MCF 10A (cell line): ENCODE measurements around the gene BANF2. TPM values are rescaled to one million over a fixed set of nuclear protein-coding genes. Genes with fewer than 3 reads are reported as not detected.

Experiments used
- BruUV-seq: library from RNA; stranded (reverse); fragments of 400-500 nt; replicated peaks from 2 replicates; lab custom pipeline; 2021; lab: Mats Ljungman, UMichigan
- CTCF ChIA-PET: fragments of 300-600 bp; sonication (Branson Sonifier 250); formaldehyde crosslinking; extraction: SDS; loops from one replicate; lab custom pipeline; 2021; ENCODE audit warnings: antibody characterized with exemption, inconsistent platforms; lab: Yijun Ruan, JAX
- POLR2A ChIA-PET: fragments of 300-600, 350-650 bp; sonication (Branson Sonifier 250); formaldehyde crosslinking; extraction: SDS; loops from one replicate; lab custom pipeline; 2020; ENCODE audit warnings: antibody characterized with exemption, inconsistent platforms; lab: Yijun Ruan, JAX
- DNase-seq: peaks from one replicate; pipeline ENCODE4 v3.0.0-alpha.2; 2018; ENCODE audit not compliant: unreplicated experiment
- H3K27ac Mint-ChIP-seq: one replicate; pipeline ENCODE4 v1.8.0; 2022; ENCODE audit warnings: mild to moderate bottlenecking, low read depth, mixed read lengths; ENCODE audit not compliant: unreplicated experiment
- H3K27me3 Mint-ChIP-seq: one replicate; pipeline ENCODE4 v1.8.0; 2022; ENCODE audit warnings: mixed read lengths; ENCODE audit not compliant: insufficient read depth, unreplicated experiment
- H3K36me3 Mint-ChIP-seq: one replicate; pipeline ENCODE4 v1.8.0; 2022; ENCODE audit warnings: mild to moderate bottlenecking, moderate library complexity, mixed read lengths; ENCODE audit not compliant: insufficient read depth, unreplicated experiment
- H3K4me1 Mint-ChIP-seq: one replicate; pipeline ENCODE4 v1.8.0; 2022; ENCODE audit warnings: mixed read lengths; ENCODE audit not compliant: insufficient read depth, unreplicated experiment
- H3K4me3 Mint-ChIP-seq: one replicate; pipeline ENCODE4 v1.8.0; 2022; ENCODE audit warnings: mild to moderate bottlenecking, moderate library complexity, mixed read lengths; ENCODE audit not compliant: unreplicated experiment
- H3K9me3 Mint-ChIP-seq: one replicate; pipeline ENCODE4 v1.8.0; 2022; ENCODE audit warnings: mixed read lengths; ENCODE audit not compliant: unreplicated experiment
- intact Hi-C: fragments of 100-400 bp; cut with micrococcal nuclease; formaldehyde crosslinking; loops from 2 replicates; pipeline ENCODE4 v1.14.1; 2022
- total RNA-seq: library from RNA; stranded (reverse); gene quantifications from 2 replicates; pipeline ENCODE4 v1.2.3, GENCODE V29; 2022
- TF ChIP-seq, protein P1 (sequence below): fragments of 200-600 bp; IDR thresholded peaks from one replicate; pipeline ENCODE4 v1.8.0; 2022; ENCODE audit warnings: antibody characterized with exemption, mild to moderate bottlenecking; ENCODE audit not compliant: unreplicated experiment

BANF2 gene
- total RNA-seq, 1 experiment from 2014 or later: not detected

DNA sequence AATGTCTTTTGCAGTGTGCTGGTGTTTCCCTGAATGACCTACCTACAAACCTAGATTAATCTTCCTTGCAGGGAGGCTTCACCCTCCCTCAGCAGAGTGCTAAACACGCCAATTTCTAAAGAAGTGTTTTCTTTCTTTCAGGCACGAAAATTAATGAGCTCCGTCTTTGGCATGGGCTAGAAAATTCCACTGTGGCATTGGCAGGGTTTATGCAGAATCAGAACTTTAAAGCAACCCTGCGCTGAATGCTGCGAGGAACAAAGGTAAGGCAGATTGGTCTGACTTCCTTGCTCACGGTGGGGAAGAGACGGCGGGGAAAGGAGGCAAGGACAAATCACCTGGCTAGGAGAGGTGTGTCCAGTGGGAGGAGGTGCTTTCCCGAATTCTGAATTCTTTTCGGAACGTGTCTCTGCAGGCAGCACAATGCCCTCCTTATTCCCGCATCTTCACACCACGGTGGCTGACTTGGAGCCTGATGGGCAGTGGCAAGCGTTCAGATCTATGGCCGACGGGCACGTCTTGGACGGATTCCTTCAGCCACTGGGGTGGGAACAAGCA is 6.2 kb upstream of the BANF2 start:
- Mint-ChIP-seq H3K27me3 (peaks cover 15% of the 10 kb centered on the region), H3K4me1 (no peaks in the 10 kb centered on the region), H3K9me3 (no peaks in the 10 kb centered on the region), H3K4me3 (no peak overlapping the region), H3K27ac (no peak overlapping the region), H3K36me3 (no peaks in the 10 kb centered on the region)
- intact Hi-C loops: no loop called here
- BruUV-seq: no TSS peak
- no peak for DNase-seq
- CTCF ChIA-PET: interaction anchor here (1.6 kb wide), 1 partner anchor 11 kb away, joined by 4 read pairs; no protein-coding TSS in a partner anchor
- TF ChIP-seq, protein P1, sequence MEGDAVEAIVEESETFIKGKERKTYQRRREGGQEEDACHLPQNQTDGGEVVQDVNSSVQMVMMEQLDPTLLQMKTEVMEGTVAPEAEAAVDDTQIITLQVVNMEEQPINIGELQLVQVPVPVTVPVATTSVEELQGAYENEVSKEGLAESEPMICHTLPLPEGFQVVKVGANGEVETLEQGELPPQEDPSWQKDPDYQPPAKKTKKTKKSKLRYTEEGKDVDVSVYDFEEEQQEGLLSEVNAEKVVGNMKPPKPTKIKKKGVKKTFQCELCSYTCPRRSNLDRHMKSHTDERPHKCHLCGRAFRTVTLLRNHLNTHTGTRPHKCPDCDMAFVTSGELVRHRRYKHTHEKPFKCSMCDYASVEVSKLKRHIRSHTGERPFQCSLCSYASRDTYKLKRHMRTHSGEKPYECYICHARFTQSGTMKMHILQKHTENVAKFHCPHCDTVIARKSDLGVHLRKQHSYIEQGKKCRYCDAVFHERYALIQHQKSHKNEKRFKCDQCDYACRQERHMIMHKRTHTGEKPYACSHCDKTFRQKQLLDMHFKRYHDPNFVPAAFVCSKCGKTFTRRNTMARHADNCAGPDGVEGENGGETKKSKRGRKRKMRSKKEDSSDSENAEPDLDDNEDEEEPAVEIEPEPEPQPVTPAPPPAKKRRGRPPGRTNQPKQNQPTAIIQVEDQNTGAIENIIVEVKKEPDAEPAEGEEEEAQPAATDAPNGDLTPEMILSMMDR: no peak
- POLR2A ChIA-PET: interaction anchor here (0.7 kb wide), 1 partner anchor 26 kb away, joined by 3 read pairs; no protein-coding TSS in a partner anchor

DNA sequence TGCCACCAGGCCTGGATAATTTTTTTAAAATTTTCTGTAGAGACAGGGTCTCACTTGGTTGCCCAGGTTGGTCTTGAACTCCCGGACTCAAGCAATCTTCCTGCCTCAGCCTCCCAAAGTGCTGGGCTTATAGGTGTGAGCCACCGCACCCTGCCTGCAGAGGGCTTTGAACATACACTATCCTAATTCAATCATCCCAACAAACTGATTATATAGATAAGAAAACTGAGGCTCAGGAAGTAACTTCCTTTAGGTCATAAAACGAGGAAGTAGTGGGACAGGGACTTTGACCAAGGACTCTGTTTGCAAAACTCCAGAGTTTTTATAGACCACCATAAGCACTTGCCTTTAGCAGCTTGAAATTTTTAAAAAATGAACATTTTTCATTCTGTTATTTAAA is 5.0 kb upstream of the BANF2 start:
- BruUV-seq: no TSS peak
- H3K4me3 Mint-ChIP-seq: no peak overlapping the region
- intact Hi-C loops: no loop called here
- no peak overlapping the region for H3K27ac Mint-ChIP-seq
- no peaks in the 10 kb centered on the region for H3K9me3 Mint-ChIP-seq
- no peaks in the 10 kb centered on the region for H3K4me1 Mint-ChIP-seq
- no peaks in the 10 kb centered on the region for H3K36me3 Mint-ChIP-seq
- ChIA-PET CTCF (interaction anchor here (0.7 to 1.6 kb wide), 2 partner anchors 12 to 203 kb away, joined by 3 to 4 read pairs; no protein-coding TSS in a partner anchor), POLR2A (no interaction called here)
- DNase-seq: no peak
- peaks cover 15% of the 10 kb centered on the region for H3K27me3 Mint-ChIP-seq
- TF ChIP-seq, protein P1: no peak

DNA sequence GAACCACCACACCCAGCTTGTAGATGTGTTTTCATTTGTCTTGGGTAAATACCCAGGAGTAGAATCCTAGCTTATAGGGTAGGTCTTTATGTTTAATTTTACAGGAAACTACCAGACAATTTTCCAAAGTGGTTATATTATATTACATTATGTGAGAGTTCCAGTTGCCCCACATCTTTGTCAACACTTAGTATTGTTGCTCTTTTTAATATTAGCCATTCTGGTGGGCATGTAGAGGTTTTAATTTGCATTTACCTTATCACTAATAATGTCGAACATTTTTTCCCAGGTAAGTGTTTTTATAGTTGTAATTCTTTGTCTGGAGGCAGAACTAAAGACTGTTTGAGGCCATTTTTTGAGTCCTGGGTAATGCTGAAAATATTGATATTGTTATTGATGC is 3.5 kb upstream of the BANF2 start:
- ChIA-PET POLR2A (no interaction called here), CTCF (interaction anchor here (1.1 kb wide), 1 partner anchor 14 kb away, joined by 5 read pairs; the partner anchor contains the start of gene RRBP1)
- Mint-ChIP-seq H3K9me3 (no peaks in the 10 kb centered on the region), H3K27ac (no peak overlapping the region), H3K27me3 (peaks cover 1% of the 10 kb centered on the region), H3K36me3 (peaks cover 3% of the 10 kb centered on the region), H3K4me1 (no peaks in the 10 kb centered on the region), H3K4me3 (no peak overlapping the region)
- TF ChIP-seq, protein P1: no peak
- DNase-seq: no peak
- no TSS peak for BruUV-seq
- intact Hi-C loops: no loop called here

DNA sequence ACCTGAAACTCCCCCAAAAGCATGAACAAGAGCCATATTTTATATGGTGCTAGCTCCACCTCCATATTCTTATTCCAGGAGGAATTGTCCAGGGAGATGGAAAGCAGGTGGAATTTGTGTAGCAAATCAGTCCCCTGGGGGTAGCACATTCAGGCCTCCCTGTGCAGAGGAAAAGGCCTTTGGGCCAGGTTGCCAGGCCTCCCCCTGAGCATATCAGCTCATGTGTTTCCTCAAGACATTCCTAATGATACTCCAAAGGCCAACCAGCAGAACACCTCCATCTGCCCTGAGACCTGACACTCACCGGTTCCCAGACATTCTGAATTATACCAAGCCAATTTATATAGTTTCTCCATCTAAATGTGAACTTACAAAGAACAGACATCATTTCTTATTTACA is 2.6 kb upstream of the BANF2 start:
- no peak overlapping the region for H3K27ac Mint-ChIP-seq
- no peak for DNase-seq
- H3K27me3 Mint-ChIP-seq: no peaks in the 10 kb centered on the region
- H3K36me3 Mint-ChIP-seq: peaks cover 6% of the 10 kb centered on the region
- TF ChIP-seq, protein P1: no peak
- no peaks in the 10 kb centered on the region for H3K9me3 Mint-ChIP-seq
- no TSS peak for BruUV-seq
- POLR2A ChIA-PET: no interaction called here
- no peak overlapping the region for H3K4me3 Mint-ChIP-seq
- no peaks in the 10 kb centered on the region for H3K4me1 Mint-ChIP-seq
- intact Hi-C loops: no loop called here
- CTCF ChIA-PET: interaction anchor here (0.6 kb wide), 1 partner anchor 223 kb away, joined by 4 read pairs; no protein-coding TSS in a partner anchor
